ENCODE results near the gene WDR20. TPM values are rescaled to one million over a fixed set of nuclear protein-coding genes. Genes with fewer than 3 reads are reported as not detected.

Gene WDR20
- polyA plus RNA-seq, 3 donors: 6.8 to 17.8 (median 8.8) TPM

- WGBS, 3 donors: 76 to 82% (median 78%) methylated on average over 19 of the region's 19 CpGs
- no peak overlapping the region for H3K27ac ChIP-seq (ENCODE audit: low read depth, low read length)
These were observed 69.7 kb downstream of the WDR20 start for GRCh38 chr14:102209224-102209966.

- H3K27ac ChIP-seq (ENCODE audit: low read depth, low read length): no peak overlapping the region
- WGBS, 3 donors: 59 to 90% (median 60%) methylated on average over 23 to 25 of the region's 25 CpGs
These were observed 70.8 kb downstream of the WDR20 start for GRCh38 chr14:102210421-102211042.

- H3K27ac ChIP-seq (ENCODE audit: low read depth, low read length): no peak overlapping the region
- WGBS, 3 donors: 91 to 98% (median 95%) methylated on average over 12 of the region's 12 CpGs
These were observed 71.5 kb downstream of the WDR20 start for GRCh38 chr14:102211240-102211639.

- H3K27ac ChIP-seq (ENCODE audit: low read depth, low read length): no peak overlapping the region
- WGBS, 3 donors: 92 to 97% (median 92%) methylated on average over 7 to 8 of the region's 8 CpGs
These were observed 72.7 kb downstream of the WDR20 start for GRCh38 chr14:102212356-102212755.

- no peak overlapping the region for H3K27ac ChIP-seq (ENCODE audit: low read depth, low read length)
- 91 to 94% (median 91%) methylated on average over 10 of the region's 10 CpGs for WGBS, 3 donors
These were observed 73.1 kb downstream of the WDR20 start for GRCh38 chr14:102212845-102213244.

GRCh38 chr14:102213470-102213869, 73.8 kb downstream of the WDR20 start:
- 87 to 89% (median 88%) methylated on average over 10 of the region's 10 CpGs for WGBS, 3 donors
- no peak overlapping the region for H3K27ac ChIP-seq (ENCODE audit: low read depth, low read length)

- 91 to 95% (median 92%) methylated on average over 25 of the region's 25 CpGs for WGBS, 3 donors
- no peak overlapping the region for H3K27ac ChIP-seq (ENCODE audit: low read depth, low read length)
These were observed 74.4 kb downstream of the WDR20 start for GRCh38 chr14:102213984-102214658.

- H3K27ac ChIP-seq (ENCODE audit: low read depth, low read length): no peak overlapping the region
These were observed 75.4 kb downstream of the WDR20 start for GRCh38 chr14:102215071-102215470.

GRCh38 chr14:102215576-102216250, 76.0 kb downstream of the WDR20 start:
- H3K27ac ChIP-seq (ENCODE audit: low read depth, low read length): no peak overlapping the region
- WGBS, 3 donors: 80 to 86% (median 81%) methylated on average over 20 of the region's 20 CpGs

More at GRCh38 chr14:102215071-102215470, 75.4 kb downstream of the WDR20 start:
- 59 to 74% (median 74%) methylated on average over 12 of the region's 12 CpGs for WGBS, 3 donors

- WGBS, 3 donors: 95 to 96% (median 96%) methylated on average over 10 of the region's 10 CpGs
- no peak overlapping the region for H3K27ac ChIP-seq (ENCODE audit: low read depth, low read length)
These were observed 77.7 kb downstream of the WDR20 start for GRCh38 chr14:102217399-102217798.

GRCh38 chr14:102217987-102218421, 78.3 kb downstream of the WDR20 start:
- 73 to 93% (median 92%) methylated on average over 14 of the region's 14 CpGs for WGBS, 3 donors
- H3K27ac ChIP-seq (ENCODE audit: low read depth, low read length): no peak overlapping the region

- WGBS, 3 donors: 76 to 88% (median 85%) methylated on average over 16 of the region's 16 CpGs
- H3K27ac ChIP-seq (ENCODE audit: low read depth, low read length): no peak overlapping the region
These were observed 79.0 kb downstream of the WDR20 start for GRCh38 chr14:102218688-102219087.

- H3K27ac ChIP-seq (ENCODE audit: low read depth, low read length): no peak overlapping the region
- WGBS, 3 donors: 92 to 97% (median 92%) methylated on average over 16 of the region's 16 CpGs
These were observed 79.6 kb downstream of the WDR20 start for GRCh38 chr14:102219316-102219715.

- no peak overlapping the region for H3K27ac ChIP-seq (ENCODE audit: low read depth, low read length)
- WGBS, 3 donors: 83 to 92% (median 85%) methylated on average over 12 of the region's 12 CpGs
These were observed 80.3 kb downstream of the WDR20 start for GRCh38 chr14:102220031-102220430.

- 41 to 51% (median 47%) methylated on average over 7 of the region's 7 CpGs for WGBS, 3 donors
- no peak overlapping the region for H3K27ac ChIP-seq (ENCODE audit: low read depth, low read length)
These were observed 81.3 kb downstream of the WDR20 start for GRCh38 chr14:102221026-102221425.

- WGBS, 3 donors: 89 to 91% (median 91%) methylated on average over 13 of the region's 13 CpGs
- no peak overlapping the region for H3K27ac ChIP-seq (ENCODE audit: low read depth, low read length)
These were observed 82.4 kb downstream of the WDR20 start for GRCh38 chr14:102222009-102222575.

GRCh38 chr14:102222751-102223150, 83.1 kb downstream of the WDR20 start:
- H3K27ac ChIP-seq (ENCODE audit: low read depth, low read length): no peak overlapping the region
- WGBS, 3 donors: 94 to 95% (median 95%) methylated on average over 28 of the region's 28 CpGs

GRCh38 chr14:102223682-102224081, 84.0 kb downstream of the WDR20 start:
- H3K27ac ChIP-seq (ENCODE audit: low read depth, low read length): no peak overlapping the region
- WGBS, 3 donors: 89 to 98% (median 94%) methylated on average over 6 of the region's 6 CpGs

All from adipose tissue (tissue), 3 donors.